ENCODE results near the gene HOOK1.

GRCh38 chr1:59917785-59918180 lies 103.0 kb downstream of the HOOK1 start:
- no peak for TF ChIP-seq CTCF (IDR thresholded peaks at IDR 0.05)
- no peak for TF ChIP-seq POLR2A (IDR thresholded peaks at IDR 0.05)
